Subcutaneous adipose tissue (tissue), 4 donors: ENCODE data around the gene ARPIN. TPM values are rescaled to one million over a fixed set of nuclear protein-coding genes. Genes with fewer than 3 reads are reported as not detected.

Source experiments
- total RNA-seq, 4 donors: library from RNA; depleted of rRNA; stranded (reverse); fragments of >200 nt; gene quantifications; one replicate each; pipeline ENCODE4 v1.1.0, GENCODE V29; 2016
- TF ChIP-seq, protein P1 (sequence below): fragments of 450-650 bp; IDR thresholded peaks from one replicate; pipeline ENCODE4 v1.5.1; 2016; ENCODE audit warnings: low read depth, mild to moderate bottlenecking, control low read depth, antibody characterized with exemption, moderate library complexity

ARPIN gene
- total RNA-seq, 4 donors from 2014 or later = 11.3 to 39.7 (median 20.1) TPM

DNA sequence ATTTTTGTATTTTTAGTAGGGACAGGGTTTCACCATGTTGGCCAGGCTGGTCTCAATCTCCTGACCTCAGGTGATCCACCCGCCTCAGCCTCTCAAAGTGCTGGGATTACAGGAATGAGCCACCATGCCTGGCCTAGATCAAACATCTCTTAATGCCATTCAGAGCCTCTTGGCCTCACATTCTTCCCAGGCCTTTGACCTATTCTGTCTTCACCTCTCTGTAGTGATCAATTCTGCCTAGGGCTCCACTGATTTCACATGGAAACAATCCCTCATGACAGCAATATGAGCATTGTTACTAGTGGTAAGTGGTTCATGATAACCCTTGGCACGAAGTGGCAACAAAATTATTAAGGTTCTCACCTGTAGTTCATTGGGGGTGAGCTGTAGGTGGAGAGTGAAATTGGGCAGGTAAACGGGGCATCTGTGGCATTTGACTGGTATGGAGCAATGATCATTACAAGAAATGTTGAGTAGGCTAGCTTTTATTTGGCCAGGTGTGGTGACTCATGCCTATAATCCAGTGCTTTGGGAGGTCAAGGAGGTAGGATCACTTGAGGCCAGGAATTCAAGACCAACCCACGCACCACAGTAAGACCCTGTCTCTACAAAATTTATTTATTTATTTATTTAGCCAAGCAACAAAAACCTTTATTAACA, 4.8 kb upstream of the ARPIN start:
- TF ChIP-seq, protein P1, sequence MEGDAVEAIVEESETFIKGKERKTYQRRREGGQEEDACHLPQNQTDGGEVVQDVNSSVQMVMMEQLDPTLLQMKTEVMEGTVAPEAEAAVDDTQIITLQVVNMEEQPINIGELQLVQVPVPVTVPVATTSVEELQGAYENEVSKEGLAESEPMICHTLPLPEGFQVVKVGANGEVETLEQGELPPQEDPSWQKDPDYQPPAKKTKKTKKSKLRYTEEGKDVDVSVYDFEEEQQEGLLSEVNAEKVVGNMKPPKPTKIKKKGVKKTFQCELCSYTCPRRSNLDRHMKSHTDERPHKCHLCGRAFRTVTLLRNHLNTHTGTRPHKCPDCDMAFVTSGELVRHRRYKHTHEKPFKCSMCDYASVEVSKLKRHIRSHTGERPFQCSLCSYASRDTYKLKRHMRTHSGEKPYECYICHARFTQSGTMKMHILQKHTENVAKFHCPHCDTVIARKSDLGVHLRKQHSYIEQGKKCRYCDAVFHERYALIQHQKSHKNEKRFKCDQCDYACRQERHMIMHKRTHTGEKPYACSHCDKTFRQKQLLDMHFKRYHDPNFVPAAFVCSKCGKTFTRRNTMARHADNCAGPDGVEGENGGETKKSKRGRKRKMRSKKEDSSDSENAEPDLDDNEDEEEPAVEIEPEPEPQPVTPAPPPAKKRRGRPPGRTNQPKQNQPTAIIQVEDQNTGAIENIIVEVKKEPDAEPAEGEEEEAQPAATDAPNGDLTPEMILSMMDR = no peak

DNA sequence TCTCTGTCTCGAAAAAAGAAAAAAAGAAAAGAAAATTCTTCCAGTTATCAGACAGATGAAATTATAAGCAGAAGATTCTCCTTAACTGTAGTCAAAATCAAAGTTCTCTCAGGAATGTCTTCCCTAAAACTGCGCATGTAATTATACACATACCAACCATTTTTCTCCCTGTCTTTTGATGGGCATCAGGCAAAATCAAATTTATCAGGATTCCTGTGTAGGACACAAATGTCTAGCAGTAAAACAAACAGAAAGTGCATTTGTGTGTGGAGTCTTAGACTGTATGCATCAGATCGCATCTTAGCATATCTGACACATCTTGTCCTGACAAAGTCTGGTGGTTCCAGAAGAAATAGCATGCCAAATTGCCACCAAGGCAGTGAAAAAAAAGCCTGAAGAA, 3.9 kb upstream of the ARPIN start:
- TF ChIP-seq, protein P1 = no peak

DNA sequence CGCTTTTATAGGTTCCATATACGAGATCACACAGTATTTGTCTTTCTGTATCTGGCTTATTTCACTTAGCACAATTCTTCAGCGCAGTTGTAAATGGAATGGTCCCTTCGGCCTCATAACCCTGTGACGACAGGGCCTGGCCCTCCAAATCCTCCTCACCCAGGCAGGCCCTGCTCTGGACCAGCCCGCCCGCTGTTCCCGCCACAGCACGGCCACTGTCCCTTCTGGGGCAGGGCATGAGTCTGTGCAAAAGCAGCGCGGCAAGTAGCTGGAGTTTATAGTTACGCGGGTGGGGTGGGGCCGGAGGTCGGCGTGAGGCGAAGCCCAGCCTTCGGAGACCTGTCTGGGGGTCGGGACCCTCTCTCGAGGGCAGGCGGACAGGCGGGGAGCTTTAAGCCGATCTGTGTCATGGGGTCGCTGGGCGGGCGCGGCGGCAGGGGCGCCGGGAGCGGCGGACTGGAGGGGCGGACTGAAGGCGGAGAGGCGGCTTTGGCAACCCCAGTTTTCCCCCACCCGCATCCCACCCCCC, 543 bp downstream of the ARPIN start:
- TF ChIP-seq, protein P1 = no peak

DNA sequence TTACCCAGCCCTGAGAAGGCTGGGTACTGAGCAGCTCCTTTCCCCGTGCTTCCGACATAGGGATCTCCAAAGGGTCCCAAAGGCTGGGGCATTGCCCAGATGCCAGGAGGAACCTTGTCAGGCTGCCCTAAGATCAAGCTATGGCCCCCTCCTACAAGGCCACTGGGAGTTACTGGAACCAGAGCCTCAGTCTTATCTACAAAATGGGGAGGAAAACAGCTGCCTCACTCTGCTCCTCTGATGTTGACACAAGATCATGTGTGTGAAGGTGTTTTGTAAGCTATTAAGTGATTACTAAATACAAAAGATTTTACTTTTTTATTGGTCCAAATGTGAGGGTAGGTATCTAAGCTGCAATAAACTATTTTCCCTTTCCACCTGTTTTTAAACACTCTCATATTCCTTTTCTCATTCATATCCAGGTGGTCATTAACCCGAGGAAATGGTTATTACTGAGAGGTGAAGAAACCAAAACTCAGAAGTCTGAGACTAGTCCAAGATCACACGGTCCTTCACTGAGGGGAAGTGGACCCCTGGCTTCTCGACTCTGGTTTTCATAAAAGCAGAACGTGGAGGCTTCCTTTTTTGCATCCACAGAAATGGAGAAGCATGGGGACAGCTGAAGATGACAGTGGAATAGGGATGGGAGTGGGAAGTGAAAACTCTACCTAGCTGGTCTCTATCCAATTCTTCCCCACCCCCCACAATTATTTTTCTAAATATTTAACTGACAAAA, 1.7 kb downstream of the ARPIN start:
- TF ChIP-seq, protein P1 = no peak

DNA sequence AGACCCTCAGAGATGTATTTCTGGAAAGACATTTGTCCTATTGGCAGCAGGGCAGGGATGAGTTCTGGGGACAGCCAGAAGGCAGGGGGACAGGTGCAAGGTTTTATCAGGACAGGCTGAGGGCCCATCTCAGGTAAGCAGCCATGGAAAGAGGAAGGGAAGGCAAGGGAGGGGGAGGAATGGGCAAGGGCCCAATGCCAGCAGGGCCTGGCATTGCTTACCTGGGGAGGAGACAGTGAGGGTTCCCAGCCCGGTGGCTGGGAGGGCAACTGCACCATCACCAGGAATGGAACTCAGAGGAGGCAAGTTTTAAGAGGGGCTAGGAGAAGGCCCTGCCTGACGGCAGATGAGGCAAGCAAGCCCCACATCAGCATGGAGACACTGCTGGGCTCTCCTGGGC, 3.1 kb downstream of the ARPIN start:
- TF ChIP-seq, protein P1 = no peak

DNA sequence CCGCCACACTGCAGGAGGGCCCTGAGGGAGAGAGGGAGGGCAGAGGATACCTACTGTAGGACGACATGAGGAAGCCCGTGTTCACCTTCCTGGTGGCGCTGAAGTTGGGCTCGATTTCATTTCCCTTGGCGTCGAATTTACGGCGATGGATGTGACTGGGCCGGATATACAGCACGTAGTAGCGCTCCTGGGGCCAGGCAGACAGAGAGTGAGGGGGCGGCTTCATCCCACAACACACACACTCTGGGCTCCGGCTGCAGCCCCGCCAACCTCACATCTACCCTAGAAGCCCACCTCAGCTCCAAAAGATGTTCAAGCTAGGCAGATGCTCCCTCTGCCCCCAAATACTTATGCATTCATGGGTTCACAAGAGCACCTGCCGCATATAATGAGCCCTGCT, 4.5 kb downstream of the ARPIN start:
- TF ChIP-seq, protein P1 = no peak

DNA sequence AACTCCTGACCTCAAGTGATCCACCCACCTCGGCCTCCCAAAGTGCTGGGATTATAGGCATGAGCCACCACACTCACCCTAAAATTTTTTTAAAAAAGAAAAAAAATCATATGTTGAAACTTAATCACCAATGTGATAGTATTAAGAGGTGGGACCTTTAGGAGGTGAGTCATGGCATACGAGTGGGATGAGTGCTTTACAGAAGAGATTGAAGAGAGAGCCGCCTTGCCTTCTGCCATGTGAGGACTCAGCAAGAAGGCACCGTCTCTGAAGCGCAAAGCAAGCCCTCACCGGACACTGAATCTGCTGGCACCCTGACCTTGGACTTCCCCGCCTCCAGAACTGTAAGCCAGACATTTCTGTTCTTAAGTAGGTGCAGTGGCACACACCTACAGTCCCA, 5.5 kb downstream of the ARPIN start:
- TF ChIP-seq, protein P1 = no peak
